K562 (cell line): ENCODE measurements around the gene UBE2L3. TPM values are rescaled to one million over a fixed set of nuclear protein-coding genes. Genes with fewer than 3 reads are reported as not detected.

Experiments used
- CHD2 ChIP-seq: IDR thresholded peaks from 2 replicates; pipeline ENCODE4 v1.6.1; 2011; ENCODE audit warnings: low read depth, low read length
- CTCF ChIP-seq, 3 experiments: IDR thresholded peaks in 2 of 3; conservative IDR thresholded peaks in 1 of 3; 2 replicates each; pipeline ENCODE4 v1.5.1; 2011 to 2012; ENCODE audit warnings: low read length in 3 of 3, mild to moderate bottlenecking in 3 of 3, control low read depth in 2 of 3, improper control_type of control experiment in 1 of 3, inconsistent platforms in 1 of 3, low read depth in 1 of 3, mixed read lengths in 1 of 3, moderate library complexity in 1 of 3; ENCODE audit not compliant: insufficient read depth in 2 of 3
- CXXC5 ChIP-seq: fragments of 250-450 bp; sonication (Bioruptor Pico); IDR thresholded peaks from 2 replicates; pipeline ENCODE4 v1.8.0; 2022; ENCODE audit warnings: inconsistent platforms, mild to moderate bottlenecking, moderate library complexity
- HMGXB4 ChIP-seq: sonication (generic); formaldehyde crosslinking; IDR thresholded peaks from 2 replicates; pipeline ENCODE4 v1.8.1; 2023; ENCODE audit warnings: mild to moderate bottlenecking, missing genetic modification reagents
- MAFK ChIP-seq: IDR thresholded peaks from 2 replicates; pipeline ENCODE4 v1.6.1; 2011; ENCODE audit warnings: low read length, improper control_type of control experiment
- NFATC3 ChIP-seq: fragments of 450-650 bp; IDR thresholded peaks from 2 replicates; pipeline ENCODE4 v1.6.1; 2017; ENCODE audit warnings: mild to moderate bottlenecking
- RAD21 ChIP-seq, 2 experiments: fragments of 250-450 bp in 1 of 2; fragments of 450-650 bp in 1 of 2; sonication (Bioruptor Pico) in 1 of 2; formaldehyde crosslinking in 1 of 2; IDR thresholded peaks in 1 of 2; conservative IDR thresholded peaks in 1 of 2; 2 replicates each; pipeline versions ENCODE4 v1.4.0 to v1.8.0; 2020 to 2022; ENCODE audit warnings: mild to moderate bottlenecking in 2 of 2, moderate library complexity in 1 of 2
- RFX7 ChIP-seq: fragments of 250-450 bp; sonication (Bioruptor Pico); IDR thresholded peaks from 2 replicates; pipeline ENCODE4 v1.5.1; 2021; ENCODE audit warnings: mild to moderate bottlenecking
- STAT6 ChIP-seq: sonication (generic); formaldehyde crosslinking; IDR thresholded peaks from 2 replicates; pipeline ENCODE4 v1.8.1; 2023; ENCODE audit warnings: mild to moderate bottlenecking, missing genetic modification reagents
- TFE3 ChIP-seq: fragments of 450-650 bp; formaldehyde crosslinking; IDR thresholded peaks from 2 replicates; pipeline ENCODE4 v1.4.0; 2020; ENCODE audit warnings: mild to moderate bottlenecking, mixed read lengths
- ZBTB11 ChIP-seq, 3 experiments: fragments of 200-800 bp in 1 of 3; fragments of 250-450 bp in 1 of 3; fragments of 450-650 bp in 1 of 3; sonication (Bioruptor Pico) in 1 of 3; sonication (Bioruptor generic) in 1 of 3; formaldehyde crosslinking in 1 of 3; IDR thresholded peaks; 2 replicates each; pipeline versions ENCODE4 v1.6.1 to v1.8.0; 2016 to 2022; ENCODE audit warnings: mild to moderate bottlenecking in 2 of 3, missing genetic modification characterization in 2 of 3, missing compliant biosample characterization in 1 of 3, moderate library complexity in 1 of 3
- ZNF133 ChIP-seq: fragments of 250-450 bp; sonication (Bioruptor Pico); IDR thresholded peaks from 2 replicates; pipeline ENCODE4 v1.4.0; 2020; ENCODE audit warnings: mild to moderate bottlenecking
- ZNF324 ChIP-seq: fragments of 250-450 bp; sonication (Bioruptor Pico); IDR thresholded peaks from 2 replicates; pipeline ENCODE4 v1.4.0; 2020; ENCODE audit warnings: mild to moderate bottlenecking
- ZNF668 ChIP-seq: fragments of 250-450 bp; sonication (Bioruptor Pico); IDR thresholded peaks from 2 replicates; pipeline ENCODE4 v1.8.0; 2022; ENCODE audit warnings: mild to moderate bottlenecking, inconsistent platforms
- polyA plus RNA-seq, 8 experiments: library from polyadenylated mRNA; depleted of rRNA in 4 of 8; stranded (reverse) in 5 of 8; unstranded in 3 of 8; fragments of >200 nt; fragmentation: Nextera tagmentation in 2 of 8; fragmentation: Illumina TruSeq in 1 of 8; extraction: Ambion mirVana in 2 of 8; extraction: Trizol in 1 of 8; gene quantifications; 2 replicates each; pipeline versions ENCODE4 v1.2.1 to v1.2.3, GENCODE V29; 2011 to 2014; ENCODE audit warnings: inconsistent platforms in 1 of 8, missing spikeins in 1 of 8
- total RNA-seq, 7 experiments: library from RNA; depleted of rRNA in 6 of 7; stranded (reverse); fragments of >200 nt in 6 of 7; fragmentation: Illumina TruSeq in 2 of 7; extraction: Trizol in 2 of 7; gene quantifications; 2 replicates each; pipeline versions ENCODE4 v1.2.1 to v1.2.3, GENCODE V29; 2011 to 2021; ENCODE audit warnings: low replicate concordance in 1 of 7

The UBE2L3 gene
- total and polyA plus RNA-seq, 9 of the 15 experiments (the other 6 are each of a cell fraction or from before 2014, with no cell fraction given): 215 to 625 (median 285) TPM

- peak; percentile 56; the same call in 1 of the 2 replicates for TF ChIP-seq STAT6
- TF ChIP-seq MAFK: no peak; the same call in 1 of the 2 replicates
- no peak for TF ChIP-seq NFATC3
- peak; percentile 53 to 97; a peak in 3 of 4 replicates for TF ChIP-seq RAD21 (CRISPR knock-in tag; conservative IDR thresholded peaks at IDR 0.05 in 1 of 2, IDR thresholded peaks at IDR 0.05 in 1 of 2)
- peak; percentile 73; the same call in 1 of the 2 replicates for TF ChIP-seq HMGXB4
- TF ChIP-seq TFE3 (CRISPR knock-in tag): no peak
- TF ChIP-seq ZNF324 (CRISPR knock-in tag): 0 out of 2 replicates have a peak, but pooled peaks have one; percentile 5
- no peak for TF ChIP-seq RFX7
- TF ChIP-seq ZNF668: no peak
- no peak for TF ChIP-seq ZNF133 (CRISPR knock-in tag)
- TF ChIP-seq CTCF (IDR thresholded peaks at IDR 0.05 in 2 of 3, conservative IDR thresholded peaks at IDR 0.05 in 1 of 3; ENCODE audit: insufficient read depth in 2 of 3, low read depth in 1 of 3, low read length in 3 of 3): peak; percentile 96 to 100 (median 98)
- TF ChIP-seq CXXC5 (CRISPR knock-in tag): no peak
- TF ChIP-seq CHD2: peak; percentile 8
- TF ChIP-seq ZBTB11 (CRISPR knock-in tag; IDR thresholded peaks at IDR 0.05): no peak
Observed at GRCh38 chr22:21593406-21594232, 26.1 kb downstream of the UBE2L3 start (continued).
